SK-N-SH treated with all-trans-retinoic acid at 6 μM for 48 hours (cell line): ENCODE data around the gene MUC2.

ENCODE experiments used
- ARNTL ChIP-seq: fragments of 450-650 bp; formaldehyde crosslinking; IDR thresholded peaks from 2 replicates; pipeline ENCODE4 v1.5.0; 2020; ENCODE audit warnings: low read depth, mild to moderate bottlenecking, moderate library complexity, borderline replicate concordance
- BACH2 ChIP-seq: fragments of 250-450 bp; sonication (Bioruptor Pico); IDR thresholded peaks from 2 replicates; pipeline ENCODE4 v1.9.0; 2021; ENCODE audit warnings: mild to moderate bottlenecking, borderline replicate concordance
- ESRRG ChIP-seq: fragments of 250-450 bp; sonication (Bioruptor Pico); IDR thresholded peaks from 2 replicates; pipeline ENCODE4 v1.6.1; 2021; ENCODE audit warnings: mild to moderate bottlenecking
- PPARA ChIP-seq: fragments of 250-450 bp; sonication (Bioruptor Pico); IDR thresholded peaks from 2 replicates; pipeline ENCODE4 v1.5.0; 2020; ENCODE audit warnings: mild to moderate bottlenecking, borderline replicate concordance
- RARB ChIP-seq: fragments of 250-450 bp; sonication (Bioruptor Pico); IDR thresholded peaks from 2 replicates; pipeline ENCODE4 v1.8.0; 2021; ENCODE audit warnings: mild to moderate bottlenecking, moderate library complexity
- TCF4 ChIP-seq: fragments of 250-450 bp; sonication (Bioruptor Pico); IDR thresholded peaks from 2 replicates; pipeline ENCODE4 v1.8.0; 2021; ENCODE audit warnings: mild to moderate bottlenecking, moderate library complexity, borderline replicate concordance
- TOX ChIP-seq: fragments of 250-450 bp; sonication (Bioruptor Pico); IDR thresholded peaks from 2 replicates; pipeline ENCODE4 v1.8.0; 2021; ENCODE audit warnings: mild to moderate bottlenecking, moderate library complexity, borderline replicate concordance
- ZC3H10 ChIP-seq: fragments of 250-450 bp; sonication (Bioruptor Pico); IDR thresholded peaks from 2 replicates; pipeline ENCODE4 v1.5.1; 2021; ENCODE audit warnings: mild to moderate bottlenecking, moderate library complexity
- ZFP3 ChIP-seq: fragments of 250-450 bp; sonication (Bioruptor Pico); IDR thresholded peaks from 2 replicates; pipeline ENCODE4 v1.5.0; 2020; ENCODE audit warnings: mild to moderate bottlenecking, moderate library complexity
- ZFP30 ChIP-seq: fragments of 450-650 bp; formaldehyde crosslinking; IDR thresholded peaks from 2 replicates; pipeline ENCODE4 v1.5.0; 2022; ENCODE audit warnings: mild to moderate bottlenecking, moderate library complexity
- TF ChIP-seq, protein P1 (sequence below): fragments of 250-450 bp; sonication (Bioruptor Pico); IDR thresholded peaks from 2 replicates; pipeline ENCODE4 v1.5.1; 2020; ENCODE audit warnings: low read depth, mild to moderate bottlenecking, moderate library complexity
- TF ChIP-seq, protein P2 (sequence below): fragments of 250-450 bp; sonication (Bioruptor Pico); IDR thresholded peaks from 2 replicates; pipeline ENCODE4 v1.8.0; 2020; ENCODE audit warnings: mild to moderate bottlenecking, moderate library complexity, borderline replicate concordance
- TF ChIP-seq, protein P3 (sequence below): fragments of 250-450 bp; sonication (Bioruptor Pico); IDR thresholded peaks from 2 replicates; pipeline ENCODE4 v1.5.1; 2021; ENCODE audit warnings: mild to moderate bottlenecking, moderate library complexity

DNA sequence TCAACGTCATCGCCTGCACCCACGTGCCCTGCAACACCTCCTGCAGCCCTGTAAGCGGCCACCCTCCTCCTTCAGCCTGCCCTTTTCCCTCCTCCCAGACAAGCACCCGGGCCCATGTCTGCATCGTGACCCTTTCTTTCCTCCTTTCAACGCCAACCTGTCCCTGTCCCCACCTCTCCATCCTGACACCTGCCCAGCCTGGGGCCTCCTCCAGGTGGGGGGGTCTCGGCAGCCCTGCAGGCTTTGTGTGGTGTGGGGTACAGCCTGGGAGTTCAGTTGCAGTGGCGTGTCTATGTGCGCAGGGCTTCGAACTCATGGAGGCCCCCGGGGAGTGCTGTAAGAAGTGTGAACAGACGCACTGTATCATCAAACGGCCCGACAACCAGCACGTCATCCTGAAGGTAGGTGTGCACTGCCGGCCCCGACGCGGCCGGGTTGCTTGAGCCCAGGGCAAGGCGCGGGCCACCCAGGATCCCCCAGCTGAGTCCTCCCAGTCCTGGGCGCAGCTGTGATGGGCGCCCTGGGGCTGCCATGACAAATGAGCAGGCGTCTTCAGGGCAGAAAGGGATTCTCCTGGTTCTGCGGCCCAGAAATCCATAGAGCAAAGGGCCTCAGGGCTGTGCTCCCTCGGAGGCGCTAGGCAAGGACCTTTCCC, 33.7 kb downstream of the MUC2 start:
- TF ChIP-seq TOX (CRISPR knock-in tag): no peak
- TF ChIP-seq PPARA (CRISPR knock-in tag): no peak
- TF ChIP-seq RARB (CRISPR knock-in tag): no peak
- TF ChIP-seq, protein P1, sequence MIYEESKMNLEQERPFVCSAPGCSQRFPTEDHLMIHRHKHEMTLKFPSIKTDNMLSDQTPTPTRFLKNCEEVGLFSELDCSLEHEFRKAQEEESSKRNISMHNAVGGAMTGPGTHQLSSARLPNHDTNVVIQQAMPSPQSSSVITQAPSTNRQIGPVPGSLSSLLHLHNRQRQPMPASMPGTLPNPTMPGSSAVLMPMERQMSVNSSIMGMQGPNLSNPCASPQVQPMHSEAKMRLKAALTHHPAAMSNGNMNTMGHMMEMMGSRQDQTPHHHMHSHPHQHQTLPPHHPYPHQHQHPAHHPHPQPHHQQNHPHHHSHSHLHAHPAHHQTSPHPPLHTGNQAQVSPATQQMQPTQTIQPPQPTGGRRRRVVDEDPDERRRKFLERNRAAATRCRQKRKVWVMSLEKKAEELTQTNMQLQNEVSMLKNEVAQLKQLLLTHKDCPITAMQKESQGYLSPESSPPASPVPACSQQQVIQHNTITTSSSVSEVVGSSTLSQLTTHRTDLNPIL (CRISPR knock-in tag): no peak
- TF ChIP-seq ZFP30 (CRISPR knock-in tag): no peak
- TF ChIP-seq, protein P2, sequence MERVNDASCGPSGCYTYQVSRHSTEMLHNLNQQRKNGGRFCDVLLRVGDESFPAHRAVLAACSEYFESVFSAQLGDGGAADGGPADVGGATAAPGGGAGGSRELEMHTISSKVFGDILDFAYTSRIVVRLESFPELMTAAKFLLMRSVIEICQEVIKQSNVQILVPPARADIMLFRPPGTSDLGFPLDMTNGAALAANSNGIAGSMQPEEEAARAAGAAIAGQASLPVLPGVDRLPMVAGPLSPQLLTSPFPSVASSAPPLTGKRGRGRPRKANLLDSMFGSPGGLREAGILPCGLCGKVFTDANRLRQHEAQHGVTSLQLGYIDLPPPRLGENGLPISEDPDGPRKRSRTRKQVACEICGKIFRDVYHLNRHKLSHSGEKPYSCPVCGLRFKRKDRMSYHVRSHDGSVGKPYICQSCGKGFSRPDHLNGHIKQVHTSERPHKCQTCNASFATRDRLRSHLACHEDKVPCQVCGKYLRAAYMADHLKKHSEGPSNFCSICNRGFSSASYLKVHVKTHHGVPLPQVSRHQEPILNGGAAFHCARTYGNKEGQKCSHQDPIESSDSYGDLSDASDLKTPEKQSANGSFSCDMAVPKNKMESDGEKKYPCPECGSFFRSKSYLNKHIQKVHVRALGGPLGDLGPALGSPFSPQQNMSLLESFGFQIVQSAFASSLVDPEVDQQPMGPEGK (CRISPR knock-in tag): no peak
- no peak for TF ChIP-seq BACH2 (CRISPR knock-in tag)
- no peak for TF ChIP-seq TCF4 (CRISPR knock-in tag)
- TF ChIP-seq ESRRG (CRISPR knock-in tag): no peak
- TF ChIP-seq ZFP3: no peak
- TF ChIP-seq, protein P3, sequence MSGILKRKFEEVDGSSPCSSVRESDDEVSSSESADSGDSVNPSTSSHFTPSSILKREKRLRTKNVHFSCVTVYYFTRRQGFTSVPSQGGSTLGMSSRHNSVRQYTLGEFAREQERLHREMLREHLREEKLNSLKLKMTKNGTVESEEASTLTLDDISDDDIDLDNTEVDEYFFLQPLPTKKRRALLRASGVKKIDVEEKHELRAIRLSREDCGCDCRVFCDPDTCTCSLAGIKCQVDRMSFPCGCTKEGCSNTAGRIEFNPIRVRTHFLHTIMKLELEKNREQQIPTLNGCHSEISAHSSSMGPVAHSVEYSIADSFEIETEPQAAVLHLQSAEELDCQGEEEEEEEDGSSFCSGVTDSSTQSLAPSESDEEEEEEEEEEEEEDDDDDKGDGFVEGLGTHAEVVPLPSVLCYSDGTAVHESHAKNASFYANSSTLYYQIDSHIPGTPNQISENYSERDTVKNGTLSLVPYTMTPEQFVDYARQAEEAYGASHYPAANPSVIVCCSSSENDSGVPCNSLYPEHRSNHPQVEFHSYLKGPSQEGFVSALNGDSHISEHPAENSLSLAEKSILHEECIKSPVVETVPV: no peak
- no peak for TF ChIP-seq ARNTL (CRISPR knock-in tag)
- no peak for TF ChIP-seq ZC3H10 (CRISPR knock-in tag)
